Sigmoid colon (tissue), 7 donors: ENCODE data around the gene RABEP1. TPM values are rescaled to one million over a fixed set of nuclear protein-coding genes. Genes with fewer than 3 reads are reported as not detected.
A peak's percentile ranks its signal among the peaks of the same experiment; 100 is the strongest.

Source experiments
- DNase-seq: peaks from one replicate; pipeline ENCODE4 v3.0.0-alpha.2; 2019
- H3K27ac ChIP-seq, 4 donors: fragments of 200-600 bp; sonication (generic); one replicate each; pipeline ENCODE4 v1.5.1; 2016 to 2019; ENCODE audit warnings: mild to moderate bottlenecking in 1 of 4
- H3K27me3 ChIP-seq, 3 donors: fragments of 200-600 bp; sonication (generic); one replicate each; pipeline ENCODE4 v1.5.1; 2019; ENCODE audit warnings: mild to moderate bottlenecking in 1 of 3
- H3K36me3 ChIP-seq, 4 donors: fragments of 200-600 bp; sonication (generic); one replicate each; pipeline ENCODE4 v1.5.1; 2016 to 2019
- H3K4me1 ChIP-seq, 4 donors: fragments of 200-600 bp; sonication (generic); one replicate each; pipeline ENCODE4 v1.5.1; 2017 to 2019
- H3K4me3 ChIP-seq, 4 donors: fragments of 200-600 bp; sonication (generic); one replicate each; pipeline ENCODE4 v1.5.1; 2017 to 2019; ENCODE audit warnings: mild to moderate bottlenecking in 2 of 4, moderate library complexity in 1 of 4
- H3K9me3 ChIP-seq, 4 donors: fragments of 200-600 bp in 3 of 4; sonication (generic) in 3 of 4; one replicate each; pipeline versions ENCODE4 v1.5.1 to v1.6.1; 2013 to 2019
- EP300 ChIP-seq, 4 donors: sonication (generic); formaldehyde crosslinking; IDR thresholded peaks; one replicate each; pipeline ENCODE4 v1.6.1; 2017; ENCODE audit warnings: antibody characterized with exemption in 4 of 4
- POLR2A ChIP-seq, 2 donors: fragments of 450-650 bp; IDR thresholded peaks; one replicate each; pipeline ENCODE4 v1.6.1; 2016; ENCODE audit warnings: antibody characterized with exemption in 2 of 2, mild to moderate bottlenecking in 2 of 2, moderate library complexity in 2 of 2
- POLR2AphosphoS5 ChIP-seq, 4 donors: sonication (generic); formaldehyde crosslinking; IDR thresholded peaks; one replicate each; pipeline ENCODE4 v1.6.1; 2017; ENCODE audit warnings: antibody characterized with exemption in 4 of 4
- WGBS, 2 donors: extraction: QIAGEN DNeasy Blood & Tissue Kit; methylation state at CpG; one replicate each; pipeline ENCODE4 v1.1.7; 2013; 5-methylcytosine and 5-hydroxymethylcytosine counted together
- intact Hi-C: fragments of 100-400 bp; cut with DNase I; formaldehyde crosslinking; loops from one replicate; pipeline ENCODE4 v1.15.1; 2023
- polyA plus RNA-seq, 3 donors: library from polyadenylated mRNA; stranded (reverse); fragments of 200-250 nt; gene quantifications; one replicate each; pipeline ENCODE4 v1.2.3, GENCODE V29; 2013
- total RNA-seq, 4 donors: library from RNA; depleted of rRNA; stranded (reverse); fragments of >200 nt; gene quantifications; one replicate each; pipeline ENCODE4 v1.1.0, GENCODE V29; 2016
- TF ChIP-seq, protein P1 (sequence below), 4 experiments: fragments of 450-650 bp in 3 of 4; fragments of 200-600 bp in 1 of 4; IDR thresholded peaks; one replicate each; pipeline ENCODE4 v1.5.1; 2016 to 2019; ENCODE audit warnings: antibody characterized with exemption in 4 of 4, mild to moderate bottlenecking in 3 of 4, moderate library complexity in 2 of 4
- donor health status: healthy with polysubstance abuse.
- donor health status: Bipolar disorder and iron deficiency.
- donor health status: healthy.

The RABEP1 gene
- total and polyA plus RNA-seq, 7 donors, result 12.7 to 52.9 (median 39.8) TPM

DNA sequence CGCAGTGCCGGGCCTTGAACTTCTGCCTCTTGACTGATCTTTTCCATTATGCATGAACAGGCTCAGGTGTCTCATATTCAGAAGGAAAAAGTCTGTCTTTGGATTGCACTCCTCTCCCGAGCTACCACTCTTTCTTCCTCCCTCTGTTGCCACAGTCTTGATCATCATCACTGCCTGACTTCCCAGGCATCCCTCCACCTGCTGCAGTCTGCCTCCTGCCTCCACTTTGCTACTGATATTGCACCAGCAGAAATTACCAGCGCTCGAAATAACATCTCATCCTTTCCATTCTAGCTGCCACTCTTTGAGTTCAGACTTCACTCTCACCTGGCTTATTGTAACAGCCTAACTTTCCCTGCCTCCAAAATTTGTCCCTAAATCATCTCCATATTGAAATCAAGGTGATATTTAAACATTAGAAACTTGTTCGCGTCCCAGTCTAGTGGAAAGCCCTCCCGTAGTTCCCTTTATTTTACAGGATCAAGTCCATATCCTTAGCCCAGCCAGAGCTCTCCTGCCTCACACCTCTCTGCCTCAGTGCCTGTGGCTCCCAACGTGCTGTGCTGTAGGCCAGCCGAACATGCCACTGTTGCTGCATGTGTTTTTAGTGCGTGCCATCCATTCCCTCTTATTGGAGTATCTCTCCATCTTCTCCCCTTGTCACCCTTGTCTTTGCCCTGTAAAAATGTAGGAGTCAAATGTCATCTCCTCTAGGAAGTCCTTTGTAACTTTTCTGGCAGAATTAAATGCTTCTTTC is 97.4 kb downstream of the RABEP1 start:
- WGBS, 2 donors, result 89 to 94% methylated on average over 11 of the region's 11 CpGs
- no peak for DNase-seq
- H3K27ac ChIP-seq, result no peak overlapping the region
- intact Hi-C loops, result no loop called here
- H3K4me3 ChIP-seq, result no peak overlapping the region
- TF ChIP-seq, protein P1, sequence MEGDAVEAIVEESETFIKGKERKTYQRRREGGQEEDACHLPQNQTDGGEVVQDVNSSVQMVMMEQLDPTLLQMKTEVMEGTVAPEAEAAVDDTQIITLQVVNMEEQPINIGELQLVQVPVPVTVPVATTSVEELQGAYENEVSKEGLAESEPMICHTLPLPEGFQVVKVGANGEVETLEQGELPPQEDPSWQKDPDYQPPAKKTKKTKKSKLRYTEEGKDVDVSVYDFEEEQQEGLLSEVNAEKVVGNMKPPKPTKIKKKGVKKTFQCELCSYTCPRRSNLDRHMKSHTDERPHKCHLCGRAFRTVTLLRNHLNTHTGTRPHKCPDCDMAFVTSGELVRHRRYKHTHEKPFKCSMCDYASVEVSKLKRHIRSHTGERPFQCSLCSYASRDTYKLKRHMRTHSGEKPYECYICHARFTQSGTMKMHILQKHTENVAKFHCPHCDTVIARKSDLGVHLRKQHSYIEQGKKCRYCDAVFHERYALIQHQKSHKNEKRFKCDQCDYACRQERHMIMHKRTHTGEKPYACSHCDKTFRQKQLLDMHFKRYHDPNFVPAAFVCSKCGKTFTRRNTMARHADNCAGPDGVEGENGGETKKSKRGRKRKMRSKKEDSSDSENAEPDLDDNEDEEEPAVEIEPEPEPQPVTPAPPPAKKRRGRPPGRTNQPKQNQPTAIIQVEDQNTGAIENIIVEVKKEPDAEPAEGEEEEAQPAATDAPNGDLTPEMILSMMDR (IDR thresholded peaks at IDR 0.05), result no peak
- TF ChIP-seq POLR2AphosphoS5 (IDR thresholded peaks at IDR 0.05), result no peak
- TF ChIP-seq EP300 (IDR thresholded peaks at IDR 0.05), result no peak
- no peak for TF ChIP-seq POLR2A (IDR thresholded peaks at IDR 0.05)
- H3K4me1 ChIP-seq, result no peaks in the 10 kb centered on the region
- H3K36me3 ChIP-seq, result peaks cover 26 to 100% (median 63%) of the 10 kb centered on the region in 4 donors
- no peaks in the 10 kb centered on the region for H3K27me3 ChIP-seq
- H3K9me3 ChIP-seq, result no peaks in the 10 kb centered on the region

DNA sequence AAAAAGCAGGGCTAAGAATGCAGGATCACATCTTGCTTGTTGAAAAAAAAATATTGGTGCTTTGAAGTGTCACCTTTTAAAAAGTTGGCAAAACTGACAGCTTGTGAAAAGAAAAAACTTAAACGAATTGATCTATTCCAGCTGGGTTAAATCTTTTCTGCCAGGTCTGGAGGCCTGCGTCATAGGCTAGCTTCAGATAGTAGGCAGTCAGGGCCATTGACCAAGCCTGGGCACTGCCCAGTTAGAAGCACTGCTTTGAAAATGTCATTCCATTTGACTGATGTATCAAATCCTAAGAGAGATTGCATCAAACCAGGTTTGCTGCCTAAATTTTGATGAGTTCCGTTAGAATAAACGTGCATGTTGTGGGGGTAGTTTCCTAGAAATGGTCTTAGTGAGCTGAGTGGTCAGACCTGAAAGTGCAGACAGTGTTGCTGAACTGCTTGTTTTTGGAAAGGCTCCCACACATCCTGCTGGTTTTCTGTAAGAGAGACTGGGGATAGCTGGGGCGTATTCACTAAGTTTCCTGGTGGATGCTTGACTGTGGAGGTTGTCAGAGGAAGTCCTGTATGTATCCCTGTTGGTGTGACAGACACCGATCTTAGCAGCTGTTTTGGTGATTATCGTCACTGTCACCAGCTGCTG is 98.5 kb downstream of the RABEP1 start:
- Histone ChIP-seq H3K4me3 (no peak overlapping the region), H3K27me3 (no peaks in the 10 kb centered on the region), H3K9me3 (no peaks in the 10 kb centered on the region), H3K36me3 (peaks cover 26 to 100% (median 64%) of the 10 kb centered on the region in 4 donors), H3K27ac (peak overlapping the region in 1 of 4 donors; percentile 3), H3K4me1 (no peaks in the 10 kb centered on the region)
- TF ChIP-seq POLR2AphosphoS5 (IDR thresholded peaks at IDR 0.05), result no peak
- no peak for TF ChIP-seq EP300 (IDR thresholded peaks at IDR 0.05)
- TF ChIP-seq POLR2A (IDR thresholded peaks at IDR 0.05), result no peak
- TF ChIP-seq, protein P1 (IDR thresholded peaks at IDR 0.05), result no peak
- DNase-seq, result no peak
- intact Hi-C loops, result no loop called here
- 75 to 85% methylated on average over 7 of the region's 7 CpGs for WGBS, 2 donors

DNA sequence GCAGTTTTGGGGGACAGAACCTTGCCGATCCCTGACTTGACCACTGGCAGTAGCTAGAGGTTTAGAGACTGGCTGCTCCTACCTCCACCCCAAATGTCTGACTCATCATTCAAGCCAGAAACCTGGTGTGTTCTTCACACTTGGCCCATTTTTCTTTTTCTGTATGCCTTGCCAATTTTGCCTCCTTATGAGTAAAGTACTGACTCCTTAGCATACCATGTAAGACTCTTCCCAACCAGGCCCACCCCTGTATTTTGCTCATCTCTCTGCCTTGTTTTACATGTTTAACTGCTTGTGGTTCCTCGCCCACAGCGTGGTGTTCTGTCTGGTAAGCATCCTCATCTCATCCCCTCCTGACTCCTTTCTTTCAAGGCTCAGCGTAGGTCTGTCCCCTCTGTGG is 99.5 kb downstream of the RABEP1 start:
- TF ChIP-seq, protein P1 (IDR thresholded peaks at IDR 0.05), result no peak
- TF ChIP-seq POLR2AphosphoS5 (IDR thresholded peaks at IDR 0.05) (no peak), POLR2A (IDR thresholded peaks at IDR 0.05) (no peak), EP300 (IDR thresholded peaks at IDR 0.05) (no peak)
- Histone ChIP-seq H3K36me3 (peaks cover 26 to 100% (median 67%) of the 10 kb centered on the region in 4 donors), H3K9me3 (no peaks in the 10 kb centered on the region), H3K4me3 (no peak overlapping the region), H3K27me3 (no peaks in the 10 kb centered on the region), H3K27ac (no peak overlapping the region), H3K4me1 (no peaks in the 10 kb centered on the region)
- intact Hi-C loops, result no loop called here
- 95% methylated on average over 4 of the region's 4 CpGs for WGBS, 2 donors
- no peak for DNase-seq

DNA sequence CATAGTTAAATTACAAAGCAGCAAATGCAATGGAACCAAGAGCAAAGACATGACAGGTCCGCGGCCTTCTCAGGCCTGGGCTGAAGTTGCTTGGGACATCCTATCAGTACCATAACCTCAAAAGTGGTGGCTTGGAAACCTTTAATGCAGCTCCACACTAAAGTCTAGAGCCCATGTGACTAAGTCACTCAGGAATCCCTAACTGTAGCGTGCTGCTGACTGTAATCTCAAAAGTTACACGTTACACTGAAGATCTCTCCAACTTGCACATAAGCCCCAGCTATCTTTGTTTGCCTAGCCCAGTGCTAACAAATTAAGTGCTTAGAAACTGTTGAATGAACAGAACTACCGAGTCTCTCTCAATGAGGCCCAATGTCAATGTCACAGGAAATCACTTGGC is 109.6 kb downstream of the RABEP1 start:
- DNase-seq, result no peak
- intact Hi-C loops, result no loop called here
- WGBS, 2 donors, result 92 to 95% methylated on average over 5 of the region's 5 CpGs
- TF ChIP-seq, protein P1 (IDR thresholded peaks at IDR 0.05), result no peak
- TF ChIP-seq POLR2A (IDR thresholded peaks at IDR 0.05) (no peak), EP300 (IDR thresholded peaks at IDR 0.05) (no peak), POLR2AphosphoS5 (IDR thresholded peaks at IDR 0.05) (no peak)
- no peak overlapping the region for H3K4me3 ChIP-seq
- no peaks in the 10 kb centered on the region for H3K4me1 ChIP-seq
- H3K27ac ChIP-seq, result no peak overlapping the region
- peaks cover 32 to 98% (median 52%) of the 10 kb centered on the region in 4 donors for H3K36me3 ChIP-seq
- no peaks in the 10 kb centered on the region for H3K9me3 ChIP-seq
- H3K27me3 ChIP-seq, result no peaks in the 10 kb centered on the region
